ENCODE measurements around the gene RGS1.

RGS1 gene

GRCh38 chr1:192627901-192628300 lies 52.3 kb downstream of the RGS1 start:
- no peak for DNase-seq

DNA sequence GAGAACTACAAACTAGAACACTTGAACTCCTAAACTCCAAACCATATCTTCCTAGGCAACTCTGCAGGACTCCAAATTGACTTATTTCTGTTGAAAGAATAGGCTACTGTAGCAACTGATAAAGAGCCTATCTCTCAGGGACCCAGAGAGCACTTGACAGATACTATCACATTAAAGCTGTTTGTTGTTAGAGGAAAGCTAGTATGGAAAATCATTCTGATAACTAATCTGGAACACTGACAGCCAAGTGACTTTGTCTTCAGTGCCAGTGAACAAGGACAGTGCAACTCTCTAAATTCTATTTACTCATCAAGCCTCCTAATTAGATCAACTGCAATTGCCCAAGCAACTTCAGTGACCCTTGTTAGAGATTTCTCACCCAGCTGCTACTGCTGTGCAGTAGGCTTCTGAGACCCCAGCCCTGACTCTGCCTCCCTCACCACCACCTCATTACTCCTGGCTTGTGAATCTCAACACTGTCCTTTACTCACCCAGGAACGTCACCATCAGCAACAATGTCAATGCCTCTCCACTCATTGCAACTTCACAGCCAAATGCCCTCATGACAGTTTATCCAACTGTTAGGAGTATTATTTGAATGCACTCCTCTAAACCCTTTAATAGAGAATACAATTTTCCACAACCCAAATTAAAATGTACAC lies 53.0 kb downstream of the RGS1 start:
- no peak for DNase-seq

DNA sequence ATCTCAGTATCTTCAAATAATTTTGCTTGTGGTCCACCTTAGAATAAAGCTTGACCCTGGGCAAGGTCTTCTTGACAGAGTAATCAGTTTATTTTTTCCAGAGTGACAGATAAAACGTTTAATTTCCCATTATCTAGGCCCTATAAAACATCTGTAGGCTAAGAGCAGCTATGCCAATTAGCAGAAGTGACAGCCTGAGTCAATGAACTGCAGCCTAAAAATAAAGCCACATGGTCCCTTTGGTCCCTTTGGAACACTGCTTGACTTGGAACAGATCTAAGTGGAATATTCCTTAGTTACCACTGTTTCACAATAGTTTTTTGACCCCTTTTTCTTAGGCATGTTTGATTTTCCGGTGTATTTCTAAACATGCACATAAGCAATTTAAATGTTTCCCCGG lies 54.0 kb downstream of the RGS1 start:
- DNase-seq, result no peak
